Mesothelial cell of epicardium (in vitro differentiated cells): ENCODE results near the gene NR3C2. TPM values are rescaled to one million over a fixed set of nuclear protein-coding genes. Genes with fewer than 3 reads are reported as not detected.
"Not testable (repeated sequence)": the region's sequence is repeated elsewhere in the genome, so short reads cannot be mapped to it uniquely, and the experiment has no call there.

Experiments
- DNase-seq, 2 experiments: peaks; one replicate each; pipeline ENCODE4 v3.0.0; 2021; ENCODE audit warnings: low spot score in 2 of 2; ENCODE audit not compliant: unreplicated experiment in 2 of 2
- H3K27ac Mint-ChIP-seq: 2 replicates; pipeline ENCODE4 v1.8.0; 2021; ENCODE audit warnings: mixed read lengths
- H3K27me3 Mint-ChIP-seq: 2 replicates; pipeline ENCODE4 v1.8.0; 2021; ENCODE audit warnings: low read depth, mixed read lengths
- H3K36me3 Mint-ChIP-seq: 2 replicates; pipeline ENCODE4 v1.8.0; 2021; ENCODE audit warnings: mixed read lengths
- H3K4me1 Mint-ChIP-seq: 2 replicates; pipeline ENCODE4 v1.8.0; 2021; ENCODE audit warnings: mixed read lengths
- H3K4me3 Mint-ChIP-seq: 2 replicates; pipeline ENCODE4 v1.8.0; 2021; ENCODE audit warnings: mild to moderate bottlenecking, moderate library complexity, mixed read lengths
- H3K9me3 Mint-ChIP-seq: 2 replicates; pipeline ENCODE4 v1.8.0; 2021; ENCODE audit warnings: mixed read lengths
- total RNA-seq: library from RNA; stranded (reverse); gene quantifications from 3 replicates; pipeline ENCODE4 v1.2.1, GENCODE V29; 2021
- TF ChIP-seq, protein P1 (sequence below): fragments of 200-600 bp; sonication (generic); IDR thresholded peaks from one replicate; pipeline ENCODE4 v1.5.0; 2021; ENCODE audit warnings: antibody characterized with exemption; ENCODE audit not compliant: unreplicated experiment

The NR3C2 gene
- total RNA-seq, 1 donor from 2014 or later = 5.2 TPM

DNA sequence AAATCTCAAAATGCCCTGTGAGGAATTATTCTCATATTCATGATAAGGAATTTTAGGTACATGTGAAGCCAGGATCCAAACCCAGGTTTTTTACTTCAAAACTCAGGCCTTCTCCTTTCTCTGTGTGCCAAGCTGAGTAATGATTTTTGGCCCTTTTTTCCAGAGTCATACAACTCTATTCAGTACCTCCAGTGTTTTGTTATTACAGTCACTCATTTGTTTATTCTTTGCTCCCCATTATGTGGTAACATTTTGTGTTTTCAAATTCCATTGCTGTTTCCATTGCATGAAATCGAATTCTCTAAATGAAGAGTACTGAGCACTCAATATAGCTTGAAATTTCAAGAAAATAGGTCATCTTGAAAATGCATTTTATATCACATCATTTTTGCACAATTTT, 315.4 kb downstream of the NR3C2 start:
- peaks cover 15% of the 10 kb centered on the region for H3K36me3 Mint-ChIP-seq
- no peaks in the 10 kb centered on the region for H3K4me1 Mint-ChIP-seq
- no peak overlapping the region for H3K27ac Mint-ChIP-seq
- TF ChIP-seq, protein P1, sequence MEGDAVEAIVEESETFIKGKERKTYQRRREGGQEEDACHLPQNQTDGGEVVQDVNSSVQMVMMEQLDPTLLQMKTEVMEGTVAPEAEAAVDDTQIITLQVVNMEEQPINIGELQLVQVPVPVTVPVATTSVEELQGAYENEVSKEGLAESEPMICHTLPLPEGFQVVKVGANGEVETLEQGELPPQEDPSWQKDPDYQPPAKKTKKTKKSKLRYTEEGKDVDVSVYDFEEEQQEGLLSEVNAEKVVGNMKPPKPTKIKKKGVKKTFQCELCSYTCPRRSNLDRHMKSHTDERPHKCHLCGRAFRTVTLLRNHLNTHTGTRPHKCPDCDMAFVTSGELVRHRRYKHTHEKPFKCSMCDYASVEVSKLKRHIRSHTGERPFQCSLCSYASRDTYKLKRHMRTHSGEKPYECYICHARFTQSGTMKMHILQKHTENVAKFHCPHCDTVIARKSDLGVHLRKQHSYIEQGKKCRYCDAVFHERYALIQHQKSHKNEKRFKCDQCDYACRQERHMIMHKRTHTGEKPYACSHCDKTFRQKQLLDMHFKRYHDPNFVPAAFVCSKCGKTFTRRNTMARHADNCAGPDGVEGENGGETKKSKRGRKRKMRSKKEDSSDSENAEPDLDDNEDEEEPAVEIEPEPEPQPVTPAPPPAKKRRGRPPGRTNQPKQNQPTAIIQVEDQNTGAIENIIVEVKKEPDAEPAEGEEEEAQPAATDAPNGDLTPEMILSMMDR = no peak
- H3K27me3 Mint-ChIP-seq = no peaks in the 10 kb centered on the region
- no peak overlapping the region for H3K4me3 Mint-ChIP-seq
- H3K9me3 Mint-ChIP-seq = peaks cover 37% of the 10 kb centered on the region
- DNase-seq = no peak

DNA sequence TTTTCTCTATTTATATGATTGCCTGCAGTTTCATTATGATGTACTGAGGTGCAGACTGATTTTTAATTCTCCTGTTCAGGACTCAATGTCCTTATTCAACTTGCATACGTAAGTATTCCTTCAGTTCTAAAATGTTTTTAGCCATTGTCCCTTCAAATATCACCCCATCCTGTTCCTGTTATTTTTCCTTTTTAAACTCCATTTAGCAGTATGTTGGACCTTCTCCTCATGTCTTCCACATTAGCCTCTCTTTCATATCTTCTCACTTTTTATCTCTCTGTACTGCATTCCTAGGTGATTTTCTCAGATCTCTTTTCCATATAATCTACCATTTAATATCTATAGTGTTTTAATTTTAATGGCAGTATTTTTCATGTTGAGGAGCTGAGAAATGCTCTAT, 317.7 kb downstream of the NR3C2 start:
- Mint-ChIP-seq H3K36me3 (peaks cover 15% of the 10 kb centered on the region), H3K4me3 (no peak overlapping the region), H3K9me3 (peaks cover 44% of the 10 kb centered on the region), H3K27me3 (no peaks in the 10 kb centered on the region), H3K27ac (no peak overlapping the region), H3K4me1 (no peaks in the 10 kb centered on the region)
- TF ChIP-seq, protein P1 = no peak
- DNase-seq = no peak

DNA sequence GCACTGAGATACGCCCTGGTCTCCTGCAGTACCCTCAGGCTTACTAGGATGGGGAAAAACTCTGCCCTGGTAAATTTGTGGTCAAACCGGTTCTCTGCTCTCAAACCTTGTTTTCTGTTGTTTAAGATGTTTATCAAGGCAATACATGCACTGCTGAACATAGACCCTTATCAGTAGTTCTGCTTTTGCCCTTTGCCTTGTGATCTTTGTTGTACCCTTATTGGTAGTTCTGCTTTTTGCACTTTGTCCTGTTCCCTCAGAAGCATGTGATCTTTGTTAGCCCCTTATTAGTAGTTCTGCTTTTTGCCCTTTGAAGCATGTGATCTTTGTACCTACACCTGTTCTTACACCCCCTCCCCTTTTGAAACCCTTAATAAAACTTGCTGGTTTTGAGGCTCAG, 319.1 kb downstream of the NR3C2 start:
- not testable (repeated sequence) for H3K27me3 Mint-ChIP-seq, H3K4me3 Mint-ChIP-seq, DNase-seq, H3K27ac Mint-ChIP-seq, H3K4me1 Mint-ChIP-seq
- Mint-ChIP-seq H3K36me3 (peaks cover 15% of the 10 kb centered on the region), H3K9me3 (peaks cover 44% of the 10 kb centered on the region)

DNA sequence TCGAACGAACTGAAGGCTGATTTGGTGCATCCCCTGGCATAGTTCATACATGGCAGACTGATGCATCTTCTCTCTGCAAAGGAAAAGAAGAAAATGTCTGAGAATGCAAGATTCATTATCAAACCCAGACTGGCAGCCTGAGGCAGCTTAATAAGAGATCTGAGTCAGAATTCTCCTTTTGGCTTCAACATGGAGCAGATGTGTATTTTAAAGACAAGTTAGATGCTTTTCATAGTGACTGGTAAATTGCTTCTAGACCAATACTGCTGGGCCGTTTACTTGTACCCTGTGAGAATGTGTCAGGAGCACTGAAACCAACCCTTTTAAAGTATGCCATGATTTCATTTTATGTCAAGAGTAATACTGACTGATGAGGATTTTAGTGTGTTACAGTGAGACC, 322.0 kb downstream of the NR3C2 start:
- Mint-ChIP-seq H3K4me1 (peaks cover 16% of the 10 kb centered on the region), H3K4me3 (no peak overlapping the region), H3K27me3 (no peaks in the 10 kb centered on the region), H3K27ac (no peak overlapping the region), H3K9me3 (peaks cover 38% of the 10 kb centered on the region), H3K36me3 (peaks cover 15% of the 10 kb centered on the region)
- DNase-seq = no peak
- TF ChIP-seq, protein P1 = no peak

DNA sequence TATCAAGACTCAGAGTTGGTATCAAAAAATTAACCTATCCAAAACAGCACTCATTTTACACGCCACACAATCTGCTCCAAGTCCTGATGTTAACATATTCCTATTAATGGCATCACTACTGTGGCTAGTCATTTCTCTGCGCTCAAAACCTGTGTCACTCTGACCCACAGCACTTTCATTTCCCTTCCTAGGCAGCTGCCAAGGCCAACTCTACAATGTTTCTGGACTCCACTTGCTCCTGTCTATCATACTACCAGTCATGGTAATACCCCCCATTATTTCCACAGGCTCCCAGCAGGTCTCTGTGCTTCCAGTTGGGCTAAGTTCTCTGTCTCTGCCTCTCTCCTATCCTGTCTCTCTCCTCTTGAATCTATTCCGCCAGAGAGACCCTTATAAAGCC, 323.6 kb downstream of the NR3C2 start:
- TF ChIP-seq, protein P1 = no peak
- no peak overlapping the region for H3K27ac Mint-ChIP-seq
- DNase-seq = no peak
- peaks cover 8% of the 10 kb centered on the region for H3K36me3 Mint-ChIP-seq
- H3K27me3 Mint-ChIP-seq = no peaks in the 10 kb centered on the region
- no peak overlapping the region for H3K4me3 Mint-ChIP-seq
- H3K9me3 Mint-ChIP-seq = peaks cover 25% of the 10 kb centered on the region
- peaks cover 16% of the 10 kb centered on the region for H3K4me1 Mint-ChIP-seq

DNA sequence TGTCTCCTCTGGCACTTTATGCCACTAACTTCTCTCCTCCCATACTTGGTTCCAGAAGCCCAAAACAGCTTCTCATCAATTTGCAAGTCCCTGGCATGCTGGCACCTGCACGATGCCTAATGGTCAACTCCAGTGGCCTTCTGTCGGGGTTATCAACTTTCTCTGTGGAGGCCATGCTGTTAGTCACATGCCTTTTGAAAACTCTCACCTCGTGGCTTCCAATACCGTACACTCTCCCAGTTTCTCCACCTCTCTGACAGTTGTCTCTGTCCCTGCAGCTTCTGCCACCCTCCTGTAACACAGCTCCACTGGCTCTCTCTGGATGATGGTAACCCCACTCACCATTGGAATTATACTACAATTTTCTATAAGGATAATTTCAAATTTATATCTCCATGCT, 324.0 kb downstream of the NR3C2 start:
- Mint-ChIP-seq H3K27ac (no peak overlapping the region), H3K9me3 (peaks cover 21% of the 10 kb centered on the region)
- TF ChIP-seq, protein P1 = no peak

More for the DNA sequence above, 324.0 kb downstream of the NR3C2 start:
- Mint-ChIP-seq H3K4me3 (no peak overlapping the region), H3K27me3 (no peaks in the 10 kb centered on the region), H3K4me1 (peaks cover 16% of the 10 kb centered on the region), H3K36me3 (peaks cover 3% of the 10 kb centered on the region)
- no peak for DNase-seq
